ENCODE data around the gene GCNT1. TPM values are rescaled to one million over a fixed set of nuclear protein-coding genes. Genes with fewer than 3 reads are reported as not detected.
A peak's percentile ranks its signal among the peaks of the same experiment; 100 is the strongest.
"Not testable (repeated sequence)": the region's sequence is repeated elsewhere in the genome, so short reads cannot be mapped to it uniquely, and the experiment has no call there.

GCNT1 gene
- total RNA-seq, 1 experiment from 2014 or later, result 15.3 TPM

- H3K27ac ChIP-seq, result no peak overlapping the region
- H3K36me3 ChIP-seq (ENCODE audit: low read depth), result no peaks in the 10 kb centered on the region
- POLR2A ChIA-PET (ENCODE audit: unreplicated experiment), result no interaction called here
- CTCF ChIA-PET, result no interaction called here
- no peak overlapping the region for H3K4me3 ChIP-seq
- H4K20me1 ChIP-seq (ENCODE audit: insufficient read depth), result no peaks in the 10 kb centered on the region
- DNase-seq, result no peak
- no peak for TF ChIP-seq CTCF (conservative IDR thresholded peaks at IDR 0.05)
- no peak for TF ChIP-seq EZH2 (IDR thresholded peaks at IDR 0.05; ENCODE audit: low read depth)
- no peaks in the 10 kb centered on the region for H3K79me2 ChIP-seq (ENCODE audit: low read depth)
- no peaks in the 10 kb centered on the region for H3F3A ChIP-seq (ENCODE audit: insufficient read depth, low read depth)
- no peaks in the 10 kb centered on the region for H3K9me3 ChIP-seq (ENCODE audit: insufficient read depth, low read depth)
- H3K27me3 ChIP-seq (ENCODE audit: insufficient read depth, low read depth), result no peaks in the 10 kb centered on the region
- H3K4me1 ChIP-seq (replicated peaks; ENCODE audit: insufficient read depth), result peaks cover 7% of the 10 kb centered on the region; the same call in 1 of the 2 replicates
- BruUV-seq (replicated peaks), result no TSS peak
- H3K9me2 ChIP-seq (ENCODE audit: insufficient read depth), result no peaks in the 10 kb centered on the region
- intact Hi-C loops (cut with micrococcal nuclease; ENCODE audit: unreplicated experiment), result no loop called here
- H3K4me2 ChIP-seq, result no peak overlapping the region
- H2AFZ ChIP-seq, result no peak overlapping the region
These were observed 27.2 kb downstream of the GCNT1 start for GRCh38 chr9:76486151-76486550.

- intact Hi-C loops (cut with micrococcal nuclease; ENCODE audit: unreplicated experiment), result no loop called here
These were observed 31.4 kb downstream of the GCNT1 start for GRCh38 chr9:76490249-76490990.

GRCh38 chr9:76491056-76491455 is 32.1 kb downstream of the GCNT1 start:
- BruUV-seq (replicated peaks); H3K27ac ChIP-seq; H3K9me3 ChIP-seq (ENCODE audit: insufficient read depth, low read depth); POLR2A ChIA-PET (ENCODE audit: unreplicated experiment); DNase-seq; CTCF ChIA-PET; H4K20me1 ChIP-seq (ENCODE audit: insufficient read depth); H3F3A ChIP-seq (ENCODE audit: insufficient read depth, low read depth); H3K4me2 ChIP-seq; H3K4me3 ChIP-seq; H3K27me3 ChIP-seq (ENCODE audit: insufficient read depth, low read depth); H3K9me2 ChIP-seq (ENCODE audit: insufficient read depth); H3K79me2 ChIP-seq (ENCODE audit: low read depth); intact Hi-C loops (cut with micrococcal nuclease; ENCODE audit: unreplicated experiment); H3K36me3 ChIP-seq (ENCODE audit: low read depth); H3K4me1 ChIP-seq (replicated peaks; ENCODE audit: insufficient read depth); H2AFZ ChIP-seq: not testable (repeated sequence)

More at GRCh38 chr9:76490249-76490990, 31.4 kb downstream of the GCNT1 start:
- no TSS peak for BruUV-seq (replicated peaks)
- Histone ChIP-seq H3K4me3 (no peak overlapping the region), H3K27ac (no peak overlapping the region), H2AFZ (no peak overlapping the region), H3K4me1 (replicated peaks; ENCODE audit: insufficient read depth) (peaks cover 7% of the 10 kb centered on the region; the same call in 1 of the 2 replicates), H3K4me2 (no peak overlapping the region), H3K9me3 (ENCODE audit: insufficient read depth, low read depth) (no peaks in the 10 kb centered on the region), H3K27me3 (ENCODE audit: insufficient read depth, low read depth) (no peaks in the 10 kb centered on the region), H3F3A (ENCODE audit: insufficient read depth, low read depth) (no peaks in the 10 kb centered on the region), H3K79me2 (ENCODE audit: low read depth) (no peaks in the 10 kb centered on the region), H3K36me3 (ENCODE audit: low read depth) (no peaks in the 10 kb centered on the region), H4K20me1 (ENCODE audit: insufficient read depth) (no peaks in the 10 kb centered on the region), H3K9me2 (ENCODE audit: insufficient read depth) (no peaks in the 10 kb centered on the region)
- ChIA-PET POLR2A (ENCODE audit: unreplicated experiment) (no interaction called here), CTCF (no interaction called here)
- DNase-seq, result peak in 1 of 2 experiments; percentile 50
- TF ChIP-seq EZH2 (IDR thresholded peaks at IDR 0.05; ENCODE audit: low read depth) (no peak), CTCF (conservative IDR thresholded peaks at IDR 0.05) (no peak)

- H3K27ac ChIP-seq; H3K36me3 ChIP-seq (ENCODE audit: low read depth); H3K9me2 ChIP-seq (ENCODE audit: insufficient read depth); H3K79me2 ChIP-seq (ENCODE audit: low read depth); intact Hi-C loops (cut with micrococcal nuclease; ENCODE audit: unreplicated experiment); H3K9me3 ChIP-seq (ENCODE audit: insufficient read depth, low read depth); H3F3A ChIP-seq (ENCODE audit: insufficient read depth, low read depth); CTCF ChIA-PET; H2AFZ ChIP-seq; H4K20me1 ChIP-seq (ENCODE audit: insufficient read depth); POLR2A ChIA-PET (ENCODE audit: unreplicated experiment); H3K4me3 ChIP-seq; H3K27me3 ChIP-seq (ENCODE audit: insufficient read depth, low read depth); DNase-seq; BruUV-seq (replicated peaks); H3K4me1 ChIP-seq (replicated peaks; ENCODE audit: insufficient read depth); H3K4me2 ChIP-seq: not testable (repeated sequence)
These were observed 34.5 kb downstream of the GCNT1 start for GRCh38 chr9:76493496-76493895.

All from PC-9 (cell line).